22Rv1 (cell line): ENCODE data around the gene RNASE12.

Experiments used
- H3K27ac ChIP-seq: fragments of 450-650 bp; 2 replicates; pipeline ENCODE4 v1.5.1; 2017
- ZFX ChIP-seq: fragments of 450-650 bp; IDR thresholded peaks from 2 replicates; pipeline ENCODE4 v1.6.1; 2017; ENCODE audit warnings: antibody characterized with exemption, borderline replicate concordance
- TF ChIP-seq, protein P1 (sequence below): fragments of 450-650 bp; IDR thresholded peaks from 2 replicates; pipeline ENCODE4 v1.5.1; 2017; ENCODE audit warnings: mild to moderate bottlenecking

RNASE12 gene

DNA sequence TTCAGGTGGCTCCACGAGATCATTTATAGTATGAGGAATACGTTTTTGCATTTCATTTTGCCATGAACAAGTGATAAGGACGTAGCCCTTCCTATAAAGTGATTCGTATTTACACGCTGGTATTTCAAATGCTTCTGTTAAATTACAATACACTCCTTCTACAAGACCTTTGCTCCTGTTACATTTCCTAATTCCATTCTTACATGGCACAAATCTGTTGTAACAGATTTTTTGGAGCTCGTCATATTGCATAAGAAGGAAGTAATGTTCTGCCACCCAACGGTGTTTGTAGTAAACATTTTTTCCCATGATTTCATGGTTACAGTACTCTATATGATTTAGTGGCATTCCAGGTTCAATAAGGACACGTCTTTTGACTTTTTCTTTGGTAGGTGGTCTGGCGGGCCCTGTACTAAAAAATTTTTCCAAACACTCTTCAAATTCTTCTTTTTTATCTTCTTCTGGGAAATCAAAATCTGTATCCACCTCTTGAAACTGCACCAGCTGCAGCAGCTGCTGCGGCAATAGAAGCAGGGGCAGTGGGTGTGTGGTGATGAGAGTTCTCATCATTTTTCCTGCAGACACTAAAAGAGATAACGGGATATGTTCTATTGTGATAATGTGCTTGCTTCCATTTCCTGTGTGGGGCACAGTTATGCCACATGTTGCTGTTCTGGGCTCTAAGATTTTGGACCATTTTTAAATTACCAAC lies 34.5 kb downstream of the RNASE12 start:
- no peak overlapping the region for H3K27ac ChIP-seq
- TF ChIP-seq, protein P1, sequence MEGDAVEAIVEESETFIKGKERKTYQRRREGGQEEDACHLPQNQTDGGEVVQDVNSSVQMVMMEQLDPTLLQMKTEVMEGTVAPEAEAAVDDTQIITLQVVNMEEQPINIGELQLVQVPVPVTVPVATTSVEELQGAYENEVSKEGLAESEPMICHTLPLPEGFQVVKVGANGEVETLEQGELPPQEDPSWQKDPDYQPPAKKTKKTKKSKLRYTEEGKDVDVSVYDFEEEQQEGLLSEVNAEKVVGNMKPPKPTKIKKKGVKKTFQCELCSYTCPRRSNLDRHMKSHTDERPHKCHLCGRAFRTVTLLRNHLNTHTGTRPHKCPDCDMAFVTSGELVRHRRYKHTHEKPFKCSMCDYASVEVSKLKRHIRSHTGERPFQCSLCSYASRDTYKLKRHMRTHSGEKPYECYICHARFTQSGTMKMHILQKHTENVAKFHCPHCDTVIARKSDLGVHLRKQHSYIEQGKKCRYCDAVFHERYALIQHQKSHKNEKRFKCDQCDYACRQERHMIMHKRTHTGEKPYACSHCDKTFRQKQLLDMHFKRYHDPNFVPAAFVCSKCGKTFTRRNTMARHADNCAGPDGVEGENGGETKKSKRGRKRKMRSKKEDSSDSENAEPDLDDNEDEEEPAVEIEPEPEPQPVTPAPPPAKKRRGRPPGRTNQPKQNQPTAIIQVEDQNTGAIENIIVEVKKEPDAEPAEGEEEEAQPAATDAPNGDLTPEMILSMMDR: no peak
- no peak for TF ChIP-seq ZFX

DNA sequence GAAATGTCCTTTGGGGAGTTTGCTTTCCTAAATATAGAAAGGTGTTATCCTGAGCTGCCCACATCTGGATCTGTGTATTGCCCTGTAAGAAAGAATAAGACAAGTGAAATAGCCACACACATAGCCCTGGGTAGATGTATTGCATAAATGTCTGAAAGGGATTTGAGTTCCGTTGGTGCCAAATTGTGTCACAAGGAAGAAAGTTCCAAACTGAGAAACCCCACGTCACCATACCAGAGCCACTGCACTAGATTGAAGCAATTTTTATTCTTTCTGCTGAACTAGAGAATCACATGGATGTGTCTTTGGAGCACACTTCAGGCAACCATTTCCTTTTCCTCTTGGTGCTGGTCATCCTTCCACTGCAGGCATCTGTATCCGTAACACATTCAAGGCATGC lies 35.3 kb downstream of the RNASE12 start:
- no peak for TF ChIP-seq ZFX
- TF ChIP-seq, protein P1: no peak
- H3K27ac ChIP-seq: no peak overlapping the region

DNA sequence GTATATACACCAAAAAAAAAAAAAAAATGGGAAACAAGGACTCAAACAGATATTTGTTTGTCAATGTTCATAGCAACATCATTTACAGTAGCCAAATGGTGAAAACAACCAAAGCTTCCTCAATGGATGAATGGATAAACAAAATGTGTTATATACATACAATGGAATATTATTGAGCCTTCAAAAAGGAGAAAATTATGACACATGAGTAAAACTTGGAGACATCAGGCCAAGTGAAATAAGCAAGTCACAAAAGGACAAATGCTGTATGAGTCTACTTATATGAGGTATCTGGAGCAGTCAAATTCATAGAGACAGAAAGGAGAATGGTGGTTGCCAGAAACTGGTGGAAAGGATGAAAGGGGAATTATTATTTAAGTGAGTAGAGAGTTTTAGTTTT lies 38.2 kb downstream of the RNASE12 start:
- TF ChIP-seq, protein P1: no peak
- TF ChIP-seq ZFX: no peak

DNA sequence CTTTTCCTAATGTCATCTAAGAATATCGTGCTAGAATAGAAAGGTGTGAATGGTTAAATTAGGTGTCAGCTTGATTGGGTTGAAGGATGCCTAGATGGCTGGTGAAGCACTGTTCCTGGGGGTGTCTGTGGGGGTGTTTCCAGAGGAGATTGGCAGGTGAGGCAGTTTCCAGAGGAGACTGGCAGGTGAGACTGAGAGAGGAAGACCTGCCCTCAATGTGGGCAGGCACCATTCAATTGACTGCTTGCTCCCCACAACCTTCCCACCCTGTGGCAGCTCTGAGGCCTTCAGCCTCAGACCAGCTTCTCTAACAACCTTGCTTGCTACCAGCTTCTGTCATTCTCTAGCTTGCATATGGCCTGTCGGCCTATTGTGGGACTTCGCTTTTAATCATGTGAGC lies 39.6 kb downstream of the RNASE12 start:
- no peak for TF ChIP-seq ZFX
- TF ChIP-seq, protein P1: no peak
- H3K27ac ChIP-seq: no peak overlapping the region

More for the DNA sequence above, 38.2 kb downstream of the RNASE12 start:
- H3K27ac ChIP-seq: no peak overlapping the region

DNA sequence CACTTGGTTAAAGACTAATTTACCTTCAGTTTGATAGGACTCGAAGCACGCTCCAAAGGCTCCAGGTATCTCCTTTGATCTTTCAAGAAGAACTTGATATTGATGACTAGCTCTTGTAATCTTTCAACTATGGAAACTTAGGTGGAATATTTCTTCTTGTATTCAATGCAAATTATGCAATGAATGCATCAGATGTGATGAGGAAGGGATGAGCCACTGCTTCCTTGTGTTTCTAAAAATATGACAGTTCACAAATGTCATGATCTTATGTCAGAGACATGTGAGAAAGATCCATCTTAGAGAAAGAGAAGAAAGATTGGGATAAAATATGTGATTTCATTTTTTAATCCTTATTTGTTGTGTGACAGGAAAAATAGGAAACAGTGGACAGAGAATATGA lies 40.2 kb downstream of the RNASE12 start:
- no peak overlapping the region for H3K27ac ChIP-seq
- TF ChIP-seq ZFX: no peak
- TF ChIP-seq, protein P1: no peak

DNA sequence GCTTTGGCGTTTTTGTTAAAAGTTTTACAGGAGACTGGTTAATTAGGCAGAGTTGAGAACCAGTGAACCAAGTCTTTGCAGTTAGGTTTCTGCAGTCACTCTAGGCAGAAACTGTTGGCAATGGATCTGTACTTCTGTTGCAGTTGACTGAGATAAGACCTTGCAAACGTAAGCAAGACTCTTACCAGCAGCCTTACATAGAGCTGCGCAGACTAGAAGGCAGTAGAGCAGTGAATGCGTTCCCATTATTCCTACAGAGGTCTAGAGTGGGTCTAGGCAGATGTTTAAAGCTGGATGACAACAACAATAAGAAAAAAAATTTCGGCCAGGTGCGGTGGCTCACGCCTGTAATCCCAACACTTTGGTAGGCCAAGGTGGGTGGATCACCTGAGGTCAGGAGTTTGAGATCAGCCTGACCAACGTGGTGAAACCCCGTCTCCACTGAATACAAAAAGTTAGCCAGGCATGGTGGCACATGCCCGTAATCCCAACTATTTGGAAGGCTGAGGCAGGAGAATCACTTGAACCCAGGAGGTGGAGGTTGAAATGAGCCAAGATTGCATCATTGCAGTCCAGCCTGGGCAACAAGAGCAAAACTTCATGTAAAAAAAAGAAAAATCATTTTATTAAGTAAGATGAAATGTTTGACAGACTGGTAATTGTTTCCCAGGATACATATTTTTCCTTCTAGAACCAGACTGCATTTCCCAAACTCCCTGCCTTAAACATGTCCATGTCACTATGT lies 42.6 kb downstream of the RNASE12 start:
- no peak overlapping the region for H3K27ac ChIP-seq
- TF ChIP-seq, protein P1: no peak
- TF ChIP-seq ZFX: no peak

DNA sequence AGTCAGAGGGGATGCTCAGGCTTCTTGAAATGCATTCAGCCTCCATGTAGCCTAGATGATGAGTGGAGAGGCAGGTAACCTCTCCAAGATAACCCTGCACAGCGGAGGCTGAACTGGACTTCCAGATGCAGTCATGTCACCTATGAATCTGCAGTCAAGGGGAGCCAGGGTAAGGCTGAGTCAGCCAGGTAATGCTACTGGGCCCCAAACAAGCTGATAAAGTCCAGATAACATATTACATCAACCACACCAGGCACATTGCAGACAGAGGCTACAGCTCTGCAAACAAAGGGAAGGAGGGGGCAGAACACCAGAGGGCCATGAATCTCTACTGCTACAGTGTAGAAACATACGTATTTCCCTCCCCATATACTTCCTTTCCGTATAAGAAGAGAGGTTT lies 44.3 kb downstream of the RNASE12 start:
- TF ChIP-seq, protein P1: no peak
- no peak for TF ChIP-seq ZFX
- H3K27ac ChIP-seq: no peak overlapping the region
